DMS53 treated with DMSO at 0.1 percent for 48 hours (cell line): Measurements from ENCODE around the gene SPATA17.

Source experiments
- DNase-seq: peaks from one replicate; lab custom pipeline; 2025; ENCODE audit not compliant: unreplicated experiment; lab: John Stamatoyannopoulos, UW

Gene SPATA17

DNA sequence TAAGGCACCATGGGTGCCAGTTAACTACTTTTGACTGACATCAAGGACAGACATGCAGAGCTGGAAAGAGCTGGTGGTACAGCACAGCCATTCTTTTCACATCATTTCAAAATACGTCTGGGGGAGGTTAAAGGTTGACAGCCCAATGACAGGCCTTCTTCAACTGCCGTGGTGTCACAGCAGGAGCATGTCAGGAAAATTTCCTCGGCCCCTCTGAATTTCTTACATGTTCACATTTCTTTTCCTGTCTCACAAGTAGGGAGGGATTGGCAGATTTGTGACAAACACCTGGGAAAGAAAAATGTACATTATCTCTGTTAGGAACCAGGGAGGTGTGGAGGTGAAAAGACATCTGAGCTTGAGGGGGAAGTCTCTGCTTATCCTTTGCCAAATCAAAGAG lies 279.1 kb downstream of the SPATA17 start:
- no peak for DNase-seq

GRCh38 chr1:217910791-217911320 lies 279.7 kb downstream of the SPATA17 start:
- DNase-seq, result no peak

DNA sequence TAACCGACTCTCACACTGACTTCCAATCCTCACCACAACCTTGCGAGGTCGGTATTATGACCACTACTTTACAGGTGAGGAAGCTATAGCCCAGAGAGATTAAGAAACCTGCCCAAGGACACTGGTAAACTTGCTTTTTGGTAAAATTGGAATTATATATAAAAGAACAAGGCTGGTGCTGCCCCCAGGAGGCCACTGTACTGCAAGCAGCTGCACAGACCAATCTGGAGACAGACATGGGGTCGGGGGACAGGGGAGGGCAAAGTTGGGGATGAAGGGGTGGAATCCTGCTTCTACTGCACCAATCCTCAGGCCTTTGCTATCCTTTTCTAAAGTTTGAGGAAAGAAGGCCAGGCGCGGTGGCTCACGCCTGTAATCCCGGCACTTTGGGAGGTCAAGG lies 280.8 kb downstream of the SPATA17 start:
- DNase-seq, result no peak

- no peak for DNase-seq
Observed at GRCh38 chr1:217917281-217917887, 286.2 kb downstream of the SPATA17 start.

- no peak for DNase-seq
Observed at GRCh38 chr1:217919683-217920388, 288.7 kb downstream of the SPATA17 start.
